Activated T-helper 1 cell treated with Interleukin-2 at 50 U/mL for 16 hours (primary cell): ENCODE measurements around the gene RPS6KA2.
A peak's percentile ranks its signal among the peaks of the same experiment; 100 is the strongest.

ENCODE experiments used
- DNase-seq: peaks from one replicate; pipeline ENCODE4 v3.0.0-alpha.2; 2020; ENCODE audit warnings: low read depth

Gene RPS6KA2

GRCh38 chr6:166627033-166627874, at the start of gene RPS6KA2:
RPS6KA2 (minus strand) TSS chr6:166627251; CDS start chr6:166627019, 232 bp downstream.
- peak; percentile 100 for DNase-seq

GRCh38 chr6:166676270-166676860, 49.3 kb upstream of the RPS6KA2 start:
- DNase-seq: no peak

DNA sequence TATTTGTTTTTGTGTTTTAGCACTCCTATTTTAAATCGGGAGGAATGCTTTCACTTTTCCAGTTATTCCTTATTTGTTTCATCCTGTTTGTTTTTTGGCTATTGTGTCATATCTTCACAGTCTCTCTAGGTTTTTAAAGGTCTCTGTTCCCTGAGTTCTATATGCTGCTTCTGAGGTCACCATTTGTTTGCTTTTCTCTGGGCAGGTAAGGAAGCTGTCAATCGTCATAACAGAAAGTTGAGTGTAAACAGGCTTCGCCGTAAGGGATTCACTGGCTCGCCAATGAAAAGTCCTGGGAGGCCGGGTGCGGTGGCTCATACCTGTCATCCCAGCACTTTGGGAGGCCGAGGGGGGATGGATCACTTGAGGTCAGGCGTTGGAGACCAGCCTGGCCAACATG, 48.7 kb upstream of the RPS6KA2 start:
- no peak for DNase-seq

DNA sequence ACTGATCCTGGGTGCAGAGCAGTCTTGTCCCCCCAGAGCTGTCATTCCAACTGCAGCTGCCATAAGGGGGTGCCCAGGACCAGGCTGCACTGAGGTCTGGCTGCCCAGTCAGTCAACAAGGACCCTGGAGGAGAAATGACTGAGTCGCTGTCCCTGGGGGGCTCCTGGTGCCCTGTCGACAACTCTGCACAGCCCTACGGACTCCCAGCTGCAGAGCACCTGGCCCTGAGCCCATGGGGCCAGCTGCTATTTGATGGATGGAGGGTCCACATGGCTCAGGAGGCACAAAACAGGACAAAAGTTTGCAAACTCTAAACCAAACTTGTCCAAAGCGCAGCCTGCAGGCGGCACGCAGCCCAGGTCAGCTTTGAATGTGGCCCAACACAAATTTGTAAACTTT, 46.3 kb upstream of the RPS6KA2 start:
- no peak for DNase-seq

DNA sequence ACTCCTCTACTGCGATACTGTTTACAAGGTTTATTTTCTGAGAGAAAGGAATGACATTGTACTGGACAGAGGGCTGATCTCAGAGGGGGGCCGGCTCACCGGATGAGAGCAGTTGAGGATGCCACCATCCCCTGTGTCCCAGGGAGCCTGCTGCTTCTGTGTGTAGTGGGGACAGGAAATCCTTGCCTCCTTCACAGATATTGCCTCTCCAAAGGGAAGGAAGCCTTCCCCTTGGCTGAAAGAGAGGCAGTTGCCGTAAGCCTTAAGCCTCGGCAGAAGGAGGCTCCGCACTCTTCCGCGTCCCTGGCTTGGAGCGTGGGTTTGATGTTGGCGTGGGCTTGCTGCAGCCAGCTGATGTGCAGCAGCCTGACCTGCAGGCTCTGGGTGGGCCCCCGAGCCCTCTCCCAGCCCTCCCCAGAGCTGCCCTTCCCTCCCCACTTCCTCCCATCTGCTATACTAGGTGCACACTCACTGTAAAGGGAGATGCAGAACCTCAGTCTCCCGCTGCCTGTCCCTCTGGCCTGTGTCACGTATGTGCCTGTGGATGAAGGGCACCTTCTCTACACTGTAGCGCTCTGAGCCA, 45.7 kb upstream of the RPS6KA2 start:
- no peak for DNase-seq

DNA sequence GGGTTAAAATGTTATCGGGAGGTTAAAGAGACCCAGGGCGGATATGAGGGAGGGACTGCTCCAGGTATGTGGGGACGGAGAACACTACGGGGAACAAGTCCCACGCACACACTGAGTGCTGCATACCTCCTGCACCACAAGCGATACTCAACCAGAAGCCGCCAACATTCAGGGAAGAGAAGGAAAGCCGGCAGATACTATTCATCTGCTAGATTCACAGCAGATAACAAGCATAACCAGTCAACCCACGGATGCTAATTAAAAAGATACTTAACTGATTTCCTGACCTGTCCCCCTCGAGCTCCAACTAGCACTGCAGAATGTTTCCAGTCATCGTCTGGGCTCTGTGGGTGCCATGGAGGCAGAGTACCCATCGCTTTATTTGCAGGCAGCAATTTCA, 45.1 kb upstream of the RPS6KA2 start:
- no peak for DNase-seq

- no peak for DNase-seq
These were observed 44.5 kb upstream of the RPS6KA2 start for GRCh38 chr6:166671434-166672081.

GRCh38 chr6:166670894-166671293, 43.8 kb upstream of the RPS6KA2 start:
- no peak for DNase-seq

DNA sequence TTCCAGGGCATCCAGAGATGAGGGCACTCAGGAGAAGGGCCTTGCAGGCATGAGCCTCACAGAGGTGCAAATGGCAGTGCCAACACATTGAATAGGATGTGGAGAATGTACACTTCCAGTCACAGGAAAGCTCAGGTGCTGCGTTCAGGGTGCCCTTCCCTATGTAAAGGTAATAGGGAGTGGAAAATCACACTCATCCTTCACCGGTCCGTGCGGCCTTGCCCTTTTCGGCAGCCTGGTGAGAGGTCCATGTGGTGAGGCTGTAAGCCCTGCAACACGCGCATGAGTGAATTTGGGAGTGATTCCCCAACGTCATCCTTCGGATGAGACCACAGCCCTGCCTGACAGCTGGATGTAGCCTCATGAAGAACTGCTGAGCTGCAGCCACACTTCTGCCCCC, 43.0 kb upstream of the RPS6KA2 start:
- DNase-seq: no peak

DNA sequence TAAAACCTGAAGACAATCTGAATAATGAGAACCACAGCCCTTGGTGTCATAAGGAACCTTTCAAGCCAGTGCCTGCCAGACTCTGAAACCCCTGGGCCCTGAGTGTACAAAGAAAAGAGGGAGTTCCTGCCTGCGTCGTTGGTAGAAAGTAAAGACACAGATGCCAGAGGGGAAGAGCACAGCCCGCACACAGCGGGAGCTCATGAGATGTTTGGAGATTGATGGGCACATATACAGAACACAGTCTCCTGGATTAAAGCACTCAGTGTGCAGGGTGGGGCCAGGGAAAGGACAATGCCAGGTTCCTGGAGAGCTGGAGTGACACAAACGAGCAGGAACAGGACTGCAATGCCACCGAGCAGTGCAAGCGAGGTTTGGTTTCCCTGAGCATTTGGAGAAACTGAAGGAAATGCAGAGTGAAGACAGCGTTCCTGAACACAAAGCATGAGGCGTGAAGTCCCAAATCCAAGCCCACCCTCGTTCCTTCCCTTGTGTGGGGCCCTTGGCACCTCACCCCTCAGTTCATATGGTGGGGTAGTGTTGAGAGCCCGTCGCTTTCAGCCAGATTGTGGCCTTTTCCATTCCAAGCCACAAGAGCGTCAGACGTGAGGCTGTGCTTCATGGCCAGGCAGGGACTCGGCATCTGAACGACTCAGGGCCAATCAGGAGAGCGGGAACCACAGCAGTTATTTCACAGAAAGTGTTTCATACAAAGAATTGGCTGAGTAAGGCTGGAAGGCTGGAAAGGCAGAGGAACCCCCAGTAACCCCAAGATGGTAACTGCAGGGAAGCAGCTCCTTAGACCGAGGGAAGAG, 41.0 kb upstream of the RPS6KA2 start:
- no peak for DNase-seq

GRCh38 chr6:166664135-166664534, 37.1 kb upstream of the RPS6KA2 start:
- DNase-seq: no peak

DNA sequence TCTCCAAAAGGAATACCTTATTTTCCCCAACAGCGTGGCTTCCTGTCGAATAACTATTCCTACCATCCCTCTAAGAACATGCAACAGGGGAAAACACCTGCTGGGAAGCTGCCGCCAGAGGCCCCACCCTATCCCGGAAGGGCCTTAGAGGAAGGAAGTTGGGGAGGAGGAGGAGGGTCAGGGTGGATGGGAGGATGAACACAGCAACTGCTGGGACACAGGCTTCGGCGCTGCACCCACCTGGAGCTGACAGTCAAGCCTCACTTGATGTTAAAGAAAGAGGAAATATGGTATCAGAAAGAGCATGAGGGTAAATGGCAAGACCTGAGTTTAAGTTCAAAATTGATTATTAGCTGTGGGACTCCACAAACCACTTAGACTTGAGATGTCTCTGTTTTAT, 36.5 kb upstream of the RPS6KA2 start:
- DNase-seq: no peak

DNA sequence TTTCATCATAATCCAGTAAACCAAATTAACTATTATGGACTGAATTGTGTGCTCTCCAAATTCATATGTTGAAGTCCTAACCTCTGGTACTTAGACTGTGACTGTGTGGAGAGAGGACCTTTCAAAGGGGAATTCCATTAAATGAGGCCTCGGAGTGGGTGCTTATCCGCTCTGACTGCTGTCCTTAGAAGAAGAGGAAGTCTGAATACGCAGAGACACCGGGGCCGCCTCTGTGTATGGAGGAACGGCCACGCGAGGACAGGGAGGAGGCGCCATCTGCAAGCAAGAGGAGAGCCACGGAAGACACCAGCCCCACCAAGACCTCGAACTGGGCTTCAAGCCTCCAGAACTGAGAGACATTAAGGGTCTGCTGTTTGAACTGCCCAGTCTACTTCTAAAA, 35.6 kb upstream of the RPS6KA2 start:
- DNase-seq: no peak

- no peak for DNase-seq
These were observed 34.5 kb upstream of the RPS6KA2 start for GRCh38 chr6:166661327-166662085.

DNA sequence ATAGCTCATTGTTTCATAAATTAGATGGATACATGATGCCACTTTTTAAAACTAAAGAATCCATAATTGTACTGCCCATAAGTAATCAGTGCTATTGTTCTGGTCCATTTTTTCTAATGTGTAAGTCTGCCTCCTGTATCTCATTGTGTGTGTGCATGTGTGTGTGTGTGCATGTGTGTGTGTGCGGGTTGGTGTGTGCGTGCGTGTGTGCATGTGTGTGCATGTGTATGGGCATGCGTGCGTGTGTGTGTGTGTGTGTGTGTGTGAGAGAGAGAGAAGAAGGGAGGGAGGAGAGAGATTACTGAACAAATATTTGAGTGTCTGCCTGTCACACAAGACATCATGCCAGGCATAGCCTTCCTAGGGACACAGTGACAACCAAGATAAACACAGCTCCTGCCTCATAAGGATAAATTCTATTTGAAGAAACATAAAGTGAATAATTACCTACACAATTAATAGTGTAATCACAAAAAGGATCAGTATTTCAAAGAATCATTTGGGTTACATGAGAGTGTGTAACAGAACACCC, 33.2 kb upstream of the RPS6KA2 start:
- DNase-seq: no peak

GRCh38 chr6:166659581-166659980, 32.5 kb upstream of the RPS6KA2 start:
- DNase-seq: no peak

GRCh38 chr6:166658792-166659150, 31.7 kb upstream of the RPS6KA2 start:
- no peak for DNase-seq

GRCh38 chr6:166658115-166658791, 31.2 kb upstream of the RPS6KA2 start:
- DNase-seq: no peak

GRCh38 chr6:166657531-166657930, 30.5 kb upstream of the RPS6KA2 start:
- DNase-seq: no peak
